Breast epithelium (tissue), 3 donors: ENCODE results near the gene CD247. TPM values are rescaled to one million over a fixed set of nuclear protein-coding genes. Genes with fewer than 3 reads are reported as not detected.

Experiments
- total RNA-seq, 3 donors: library from RNA; depleted of rRNA; stranded (reverse); fragments of >200 nt; gene quantifications; one replicate each; pipeline ENCODE4 v1.1.0, GENCODE V29; 2016

Gene CD247
- total RNA-seq, 3 donors from 2014 or later, result 0.80 to 2.0 (median 2.0) TPM

Other genes starting within 250 kb of the CD247 start
- gene CREG1, start 35.2 kb upstream of the CD247 start, total RNA-seq, result 100 to 1,000 TPM; 156 to 444 (median 190) TPM
- gene RCSD1, start 111.7 kb upstream of the CD247 start, total RNA-seq, result 10 to 100 TPM; 11.5 to 29.0 (median 12.0) TPM
- 10 to 100 TPM; 43.5 to 86.8 (median 86.2) TPM for gene MPZL1, start 203.5 kb upstream of the CD247 start, total RNA-seq